Measurements from ENCODE around the gene DHRS7B. TPM values are rescaled to one million over a fixed set of nuclear protein-coding genes. Genes with fewer than 3 reads are reported as not detected.

The DHRS7B gene
- total and polyA plus RNA-seq, 9 of the 15 experiments (the other 6 are each of a cell fraction or from before 2014, with no cell fraction given), result 8.0 to 30.7 (median 14.8) TPM

- Histone ChIP-seq H3K4me1 (replicated peaks in 1 of 2; ENCODE audit: control insufficient read depth in 2 of 2, insufficient read depth in 2 of 2, low read length in 2 of 2) (no peaks in the 10 kb centered on the region), H3K4me3 (no peak overlapping the region), H3K4me2 (ENCODE audit: insufficient read depth, low read length) (no peak overlapping the region), H3K36me3 (ENCODE audit: control insufficient read depth, insufficient read depth, low read length) (peaks cover 6% of the 10 kb centered on the region; the same call in 1 of the 3 replicates), H3K9me3 (replicated peaks; ENCODE audit: control insufficient read depth, insufficient read depth, low read depth, low read length) (0 out of 2 replicates have a peak, but pooled peaks cover 2% of the 10 kb centered on the region), H4K20me1 (replicated peaks; ENCODE audit: control insufficient read depth, insufficient read depth, low read length) (no peaks in the 10 kb centered on the region), H3K79me2 (ENCODE audit: control insufficient read depth, insufficient read depth, low read length) (no peaks in the 10 kb centered on the region), H2AFZ (ENCODE audit: low read depth, low read length) (no peak overlapping the region), H3K27me3 (ENCODE audit: control insufficient read depth in 2 of 2, insufficient read depth in 2 of 2, low read length in 2 of 2) (no peaks in the 10 kb centered on the region), H3K27ac (ENCODE audit: extremely low read depth, low read depth, low read length) (no peak overlapping the region), H3K9ac (ENCODE audit: insufficient read depth in 1 of 2, low read depth in 2 of 2, low read length in 2 of 2) (no peak overlapping the region), H3K9me1 (ENCODE audit: control insufficient read depth, insufficient read depth, low read length) (no peaks in the 10 kb centered on the region)
- no peak for ATAC-seq
- ChIA-PET POLR2A (no interaction called here), CTCF (ENCODE audit: low intra/inter-chr PET ratio) (no interaction called here)
- TF ChIP-seq FOXA3 (CRISPR knock-in tag; conservative IDR thresholded peaks at IDR 0.05 in 1 of 2, IDR thresholded peaks at IDR 0.05 in 1 of 2), result no peak
- no peak for TF ChIP-seq CBX2 (IDR thresholded peaks at IDR 0.05; ENCODE audit: insufficient read depth, low read length, poor library complexity, severe bottlenecking)
- no peak for TF ChIP-seq MXD1 (CRISPR knock-in tag; IDR thresholded peaks at IDR 0.05; ENCODE audit: borderline replicate concordance, poor library complexity, severe bottlenecking)
- no peak for TF ChIP-seq ZBTB34 (CRISPR knock-in tag; IDR thresholded peaks at IDR 0.05)
- in situ Hi-C loops (cut with MboI), result no loop called here
- DNase-seq (ENCODE audit: extremely low read depth in 1 of 4, low spot score in 3 of 4), result no peak
- FAIRE-seq, result no peak
- BruUV-seq (replicated peaks), result no TSS peak
- 81% methylated on average over 3 of the region's 3 CpGs for WGBS (ENCODE audit: insufficient coverage, low coverage, missing lambda C conversion rate)
- intact Hi-C loops (cut with micrococcal nuclease), result no loop called here
These were observed 19.7 kb downstream of the DHRS7B start for GRCh38 chr17:21146362-21147015.
